Subcutaneous abdominal adipose tissue (tissue), 5 donors: ENCODE data around the gene THSD7A.

ENCODE experiments used
- H3K27ac ChIP-seq: one replicate; pipeline ENCODE4 v1.7.0; 2013; ENCODE audit warnings: low read depth, mild to moderate bottlenecking, inconsistent platforms, low read length, moderate library complexity
- H3K27me3 ChIP-seq, 5 donors: one replicate each; pipeline ENCODE4 v1.7.0; 2013; ENCODE audit warnings: low read length in 5 of 5, inconsistent platforms in 1 of 5; ENCODE audit not compliant: control insufficient read depth in 5 of 5, insufficient read depth in 4 of 5
- H3K36me3 ChIP-seq, 5 donors: one replicate each; pipeline ENCODE4 v1.7.0; 2013; ENCODE audit warnings: low read length in 5 of 5; ENCODE audit not compliant: control insufficient read depth in 5 of 5, insufficient read depth in 5 of 5
- H3K4me1 ChIP-seq, 5 donors: one replicate each; pipeline ENCODE4 v1.7.0; 2013; ENCODE audit warnings: low read length in 5 of 5, mild to moderate bottlenecking in 3 of 5, moderate library complexity in 1 of 5; ENCODE audit not compliant: control insufficient read depth in 5 of 5, insufficient read depth in 5 of 5
- H3K4me3 ChIP-seq, 5 donors: one replicate each; pipeline ENCODE4 v1.7.0; 2013; ENCODE audit warnings: low read length in 5 of 5, low read depth in 1 of 5
- H3K9ac ChIP-seq, 5 donors: one replicate each; pipeline ENCODE4 v1.7.0; 2013; ENCODE audit warnings: low read length in 5 of 5, mild to moderate bottlenecking in 4 of 5, moderate library complexity in 3 of 5
- H3K9me3 ChIP-seq, 5 donors: one replicate each; pipeline ENCODE4 v1.7.0; 2013; ENCODE audit warnings: low read length in 5 of 5; ENCODE audit not compliant: control insufficient read depth in 5 of 5
- donor health status: healthy.
- donor health status: healthy.
- donor health status: healthy.
- donor health status: healthy.
- donor health status: healthy.

The THSD7A gene

DNA sequence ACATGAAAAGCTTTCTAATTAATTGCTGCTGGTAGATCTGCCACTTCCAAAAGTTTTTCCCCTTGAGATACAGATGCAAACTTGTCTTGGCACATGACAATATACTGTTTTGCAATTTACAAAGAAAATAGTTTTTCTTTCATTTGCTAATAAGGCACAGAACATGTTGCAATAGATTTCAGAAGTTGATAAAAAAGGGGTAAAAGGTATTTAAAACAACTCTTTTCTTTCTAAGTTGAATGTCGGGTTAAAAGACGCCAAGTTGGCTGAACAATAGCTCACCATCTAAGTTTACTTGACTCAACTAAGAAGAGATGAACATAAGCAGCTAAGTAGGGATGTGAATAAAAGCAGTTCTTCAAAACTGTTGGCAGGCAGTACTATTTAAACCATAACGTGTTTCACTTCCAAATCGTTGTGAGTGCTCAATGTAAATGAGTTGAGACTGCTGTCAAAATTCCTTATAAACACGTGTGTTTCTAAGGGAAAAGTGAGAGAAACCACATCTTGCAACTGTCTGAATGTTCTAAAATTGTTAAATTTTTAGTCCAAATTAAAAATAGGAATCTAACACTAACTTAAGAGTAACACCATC, 14.5 kb upstream of the THSD7A start:
- no peak overlapping the region for H3K9ac ChIP-seq
- peaks cover 0 to 4% (median 0%) of the 10 kb centered on the region in 5 donors for H3K9me3 ChIP-seq
- H3K4me1 ChIP-seq = peaks cover 0 to 18% (median 8%) of the 10 kb centered on the region in 5 donors
- no peaks in the 10 kb centered on the region for H3K36me3 ChIP-seq
- no peak overlapping the region for H3K4me3 ChIP-seq
- no peaks in the 10 kb centered on the region for H3K27me3 ChIP-seq
- no peak overlapping the region for H3K27ac ChIP-seq

DNA sequence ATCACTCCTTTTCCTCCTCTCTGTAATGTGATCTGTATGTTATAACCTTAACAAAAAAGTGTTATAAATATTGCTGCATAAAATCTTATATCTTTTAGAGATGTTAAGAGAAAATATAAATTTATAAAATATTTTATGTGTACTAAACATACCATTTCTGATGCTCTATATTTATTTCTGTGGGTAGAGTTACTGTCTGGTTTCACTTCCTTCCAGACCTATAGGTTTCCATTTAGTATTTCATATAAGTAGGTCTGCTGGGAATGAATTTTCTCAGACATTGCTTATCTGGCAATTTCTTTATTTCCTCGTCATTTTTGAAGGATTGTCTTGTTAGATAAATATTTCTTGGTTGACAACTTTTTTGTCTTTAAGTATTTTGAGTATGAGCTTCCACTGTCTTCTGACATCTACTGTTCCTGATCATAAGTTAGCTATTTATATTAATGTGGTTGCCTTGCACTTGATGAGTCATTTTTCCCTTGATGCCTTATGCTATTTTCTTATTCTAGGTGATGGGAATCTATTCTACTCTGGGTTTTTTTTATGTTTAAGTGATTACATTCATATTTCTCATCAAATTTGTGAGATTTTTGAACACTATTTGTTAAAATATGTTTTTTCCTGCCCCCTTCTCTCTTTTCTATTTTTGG, 11.2 kb upstream of the THSD7A start:
- H3K27ac ChIP-seq = no peak overlapping the region
- no peaks in the 10 kb centered on the region for H3K27me3 ChIP-seq
- H3K9ac ChIP-seq = no peak overlapping the region
- no peaks in the 10 kb centered on the region for H3K36me3 ChIP-seq
- H3K9me3 ChIP-seq = peaks cover 0 to 6% (median 0%) of the 10 kb centered on the region in 5 donors
- peaks cover 0 to 18% (median 8%) of the 10 kb centered on the region in 5 donors for H3K4me1 ChIP-seq
- no peak overlapping the region for H3K4me3 ChIP-seq

DNA sequence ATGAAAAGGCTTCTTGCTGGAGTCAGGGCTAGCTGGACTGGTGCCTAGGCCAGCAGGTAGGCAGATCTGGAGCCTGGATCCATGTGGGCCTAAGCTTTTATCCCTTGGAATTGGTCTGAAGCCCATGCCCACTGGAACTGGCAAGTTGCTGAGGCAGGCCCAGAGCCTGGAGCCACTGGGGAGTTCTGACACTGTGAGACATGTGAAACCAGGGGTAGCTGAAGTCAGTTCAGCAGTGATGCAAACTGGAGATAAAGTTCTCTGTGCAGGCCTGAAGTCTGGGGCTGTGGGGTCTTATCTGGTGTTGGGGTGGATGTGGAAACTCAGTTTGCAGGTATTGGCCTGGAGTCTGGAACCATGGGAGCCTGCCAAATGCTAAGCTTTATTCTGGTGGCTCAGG, 9.7 kb upstream of the THSD7A start:
- H3K4me1 ChIP-seq = peaks cover 0 to 9% (median 6%) of the 10 kb centered on the region in 5 donors
- H3K36me3 ChIP-seq = no peaks in the 10 kb centered on the region
- H3K9ac ChIP-seq = no peak overlapping the region
- no peaks in the 10 kb centered on the region for H3K27me3 ChIP-seq
- no peak overlapping the region for H3K4me3 ChIP-seq
- H3K27ac ChIP-seq = no peak overlapping the region
- peaks cover 0 to 6% (median 0%) of the 10 kb centered on the region in 5 donors for H3K9me3 ChIP-seq

DNA sequence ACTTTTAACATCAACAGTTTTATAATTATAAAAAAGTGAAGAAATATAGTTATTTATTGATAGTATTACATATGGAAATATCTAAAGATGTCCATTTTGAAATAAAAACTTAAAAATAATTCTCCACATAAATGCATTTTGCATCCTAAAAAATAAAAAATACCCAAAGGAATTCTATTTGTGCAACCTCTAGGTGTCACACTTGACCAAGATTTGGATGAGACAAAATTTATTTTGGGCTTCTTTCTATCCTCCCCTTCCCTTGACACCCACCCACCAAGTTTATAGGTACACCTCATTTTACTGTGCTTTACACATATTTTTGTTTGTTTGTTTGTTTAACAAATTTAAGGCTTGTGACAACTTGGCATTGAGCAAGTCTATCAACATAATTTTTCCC, 3.3 kb upstream of the THSD7A start:
- Histone ChIP-seq H3K36me3 (no peaks in the 10 kb centered on the region), H3K9ac (no peak overlapping the region), H3K9me3 (peaks cover 0 to 2% (median 0%) of the 10 kb centered on the region in 5 donors), H3K27ac (no peak overlapping the region), H3K27me3 (no peaks in the 10 kb centered on the region), H3K4me3 (no peak overlapping the region), H3K4me1 (peaks cover 0 to 20% (median 17%) of the 10 kb centered on the region in 5 donors)

DNA sequence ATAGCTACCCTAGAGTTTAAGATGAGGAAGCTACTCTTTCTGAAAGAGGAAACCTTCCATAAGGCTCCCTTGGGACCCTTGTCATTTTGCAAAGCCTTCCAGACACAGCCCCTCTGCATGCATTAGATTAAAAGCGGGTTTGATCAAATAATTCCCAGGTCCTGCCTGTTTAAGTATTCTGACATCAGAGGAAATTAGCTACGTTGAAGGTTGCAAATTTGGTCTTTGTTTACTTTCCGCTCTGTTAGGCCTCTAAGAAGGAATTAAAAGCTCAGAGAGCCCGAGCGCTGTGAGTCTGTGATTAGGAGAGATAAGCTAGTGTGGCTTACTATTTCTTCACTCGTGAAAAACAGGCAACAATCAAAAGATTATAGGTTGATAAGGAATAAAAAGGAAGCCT, 1.4 kb upstream of the THSD7A start:
- Histone ChIP-seq H3K4me1 (peaks cover 0 to 21% (median 18%) of the 10 kb centered on the region in 5 donors), H3K9ac (no peak overlapping the region), H3K36me3 (no peaks in the 10 kb centered on the region), H3K27me3 (no peaks in the 10 kb centered on the region), H3K9me3 (peaks cover 0 to 2% (median 0%) of the 10 kb centered on the region in 5 donors), H3K4me3 (no peak overlapping the region), H3K27ac (no peak overlapping the region)

DNA sequence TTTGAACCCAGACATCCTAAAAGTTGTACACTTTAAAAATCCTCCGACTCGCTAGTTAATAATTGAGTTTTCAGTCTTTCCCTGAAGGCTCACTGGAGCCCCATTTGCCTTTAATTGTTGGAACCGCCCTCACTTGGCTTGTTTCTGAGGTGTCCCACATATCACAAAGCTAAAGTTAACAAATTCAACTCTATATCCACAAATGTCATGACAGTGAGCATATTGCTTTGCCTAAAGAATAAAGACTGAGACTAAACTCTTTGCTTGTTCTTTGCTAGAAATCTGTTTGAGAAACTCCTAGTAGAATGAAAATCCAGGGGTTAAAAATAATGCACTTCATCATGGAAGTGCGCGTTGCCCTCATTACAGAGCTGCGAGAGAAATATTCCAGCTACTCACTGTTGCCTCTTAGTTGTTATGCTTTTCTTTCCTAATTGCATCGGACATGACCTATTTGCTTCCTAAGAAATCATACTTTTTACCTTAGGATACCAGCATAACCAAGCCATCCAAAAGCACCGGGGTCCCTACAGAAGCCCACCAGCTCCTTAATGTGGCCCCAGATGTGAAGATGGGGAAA, 752 bp downstream of the THSD7A start:
- no peaks in the 10 kb centered on the region for H3K9me3 ChIP-seq
- H3K27me3 ChIP-seq = no peaks in the 10 kb centered on the region
- peak overlapping the region; percentile 67 to 91 (median 75) for H3K4me3 ChIP-seq
- H3K27ac ChIP-seq = peak overlapping the region; percentile 15
- peaks cover 0 to 21% (median 18%) of the 10 kb centered on the region in 5 donors for H3K4me1 ChIP-seq
- H3K36me3 ChIP-seq = no peaks in the 10 kb centered on the region
- peak overlapping the region in 4 of 5 donors; percentile 15 to 65 (median 52) for H3K9ac ChIP-seq

DNA sequence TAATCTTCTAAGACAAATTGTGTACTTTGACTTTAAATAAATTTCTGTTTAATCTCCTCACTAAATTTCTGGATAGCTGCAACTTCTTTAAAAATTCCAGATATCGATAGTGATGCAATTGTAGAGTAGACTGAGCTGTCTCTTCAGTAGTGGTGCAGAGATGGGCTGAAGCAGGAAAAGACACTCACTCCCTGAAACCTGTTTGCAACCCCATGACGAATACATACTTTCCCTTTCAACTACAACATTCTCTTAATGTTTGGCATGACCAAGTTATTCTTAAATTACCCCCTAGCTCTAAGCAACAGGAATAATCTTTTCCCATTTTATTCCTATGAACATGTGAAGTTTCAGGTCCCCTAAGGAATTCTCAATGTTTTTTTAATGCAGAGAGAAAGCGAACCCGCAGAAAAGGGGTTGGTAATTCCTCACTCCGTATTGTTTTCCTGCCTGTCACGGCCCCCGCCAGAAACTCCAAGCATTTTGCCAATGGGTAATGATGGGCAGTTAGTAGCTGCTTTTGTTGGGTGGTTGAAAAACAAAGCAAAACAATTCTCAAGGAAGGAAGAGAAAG, 1.3 kb downstream of the THSD7A start:
- peak overlapping the region in 3 of 5 donors; percentile 40 to 65 (median 63) for H3K9ac ChIP-seq
- H3K4me1 ChIP-seq = peaks cover 0 to 21% (median 18%) of the 10 kb centered on the region in 5 donors
- peak overlapping the region; percentile 67 to 91 (median 75) for H3K4me3 ChIP-seq
- H3K9me3 ChIP-seq = no peaks in the 10 kb centered on the region
- no peaks in the 10 kb centered on the region for H3K36me3 ChIP-seq
- H3K27ac ChIP-seq = peak overlapping the region; percentile 15
- no peaks in the 10 kb centered on the region for H3K27me3 ChIP-seq

DNA sequence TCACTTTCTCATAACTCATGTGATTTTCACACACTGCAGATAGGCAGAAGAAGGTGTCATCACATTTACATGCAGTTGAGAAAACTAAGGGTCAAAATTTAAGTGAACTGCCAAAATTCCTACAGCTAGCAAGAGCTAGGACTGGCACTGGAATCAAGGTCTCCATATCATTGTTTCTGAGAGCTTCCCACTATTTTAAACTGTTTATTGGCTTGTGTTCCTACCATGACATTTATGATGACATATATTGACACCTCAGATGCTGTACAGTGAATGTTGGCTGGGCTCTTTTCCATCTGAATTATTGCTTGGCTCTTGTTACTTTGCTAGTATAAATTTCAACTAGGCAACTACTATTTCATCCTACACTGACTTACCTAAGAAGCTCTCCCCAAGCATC, 2.0 kb downstream of the THSD7A start:
- H3K4me3 ChIP-seq = peak overlapping the region in 1 of 5 donors; percentile 91
- no peaks in the 10 kb centered on the region for H3K27me3 ChIP-seq
- H3K4me1 ChIP-seq = peaks cover 0 to 21% (median 18%) of the 10 kb centered on the region in 5 donors
- no peaks in the 10 kb centered on the region for H3K36me3 ChIP-seq
- no peaks in the 10 kb centered on the region for H3K9me3 ChIP-seq
- H3K9ac ChIP-seq = peak overlapping the region in 1 of 5 donors; percentile 38
- no peak overlapping the region for H3K27ac ChIP-seq

DNA sequence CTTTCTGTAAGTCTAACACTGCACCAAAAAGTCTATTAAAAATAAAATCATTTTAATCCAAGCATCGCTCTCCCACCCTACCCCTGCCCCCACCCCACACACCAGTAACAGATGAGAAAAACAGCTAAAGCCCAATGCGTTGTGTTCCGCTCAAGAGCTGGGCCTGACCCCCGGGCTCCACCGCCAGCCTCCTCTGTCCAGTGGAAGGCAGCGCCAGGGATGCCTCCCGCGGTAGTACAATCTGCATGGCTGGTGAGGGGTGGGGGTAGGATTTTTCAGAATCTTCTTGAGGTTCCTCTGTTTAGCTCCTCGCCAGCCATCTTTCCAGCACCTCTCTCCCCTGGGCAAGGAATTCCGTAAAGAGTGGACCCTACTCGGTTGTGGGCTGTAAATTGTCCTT, 12.1 kb downstream of the THSD7A start:
- Histone ChIP-seq H3K27ac (no peak overlapping the region), H3K36me3 (no peaks in the 10 kb centered on the region), H3K4me1 (no peaks in the 10 kb centered on the region), H3K27me3 (no peaks in the 10 kb centered on the region), H3K9ac (no peak overlapping the region), H3K9me3 (no peaks in the 10 kb centered on the region), H3K4me3 (no peak overlapping the region)

DNA sequence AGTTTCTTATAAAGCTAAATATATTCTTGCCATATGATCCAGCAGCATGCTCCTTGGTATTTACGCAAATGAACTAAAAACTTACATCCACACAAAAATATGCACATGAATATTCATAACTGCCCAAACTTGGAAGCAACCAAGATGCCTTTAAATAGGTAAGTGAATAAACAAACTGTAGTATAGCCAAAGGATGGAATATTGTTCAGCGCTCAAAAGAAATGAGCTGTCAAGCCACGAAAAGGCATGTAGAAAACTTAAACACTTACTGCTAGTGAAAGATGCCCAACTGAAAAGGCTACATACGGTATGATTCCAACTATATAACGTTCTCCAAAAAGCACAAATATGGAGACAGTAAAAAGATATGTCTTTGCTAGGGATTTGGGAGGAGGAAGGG, 12.7 kb downstream of the THSD7A start:
- Histone ChIP-seq H3K27me3 (no peaks in the 10 kb centered on the region), H3K4me1 (no peaks in the 10 kb centered on the region), H3K9me3 (no peaks in the 10 kb centered on the region), H3K9ac (no peak overlapping the region), H3K4me3 (no peak overlapping the region), H3K27ac (no peak overlapping the region), H3K36me3 (no peaks in the 10 kb centered on the region)
